HG03342 (cell line): Measurements from ENCODE around the gene STARD4.

Experiments used
- ATAC-seq: cut with Tn5 transposase; IDR thresholded peaks from one replicate; pipeline ENCODE4 v1.9.1; 2021; ENCODE audit warnings: mild to moderate bottlenecking, moderate library complexity; ENCODE audit not compliant: unreplicated experiment

STARD4 gene

DNA sequence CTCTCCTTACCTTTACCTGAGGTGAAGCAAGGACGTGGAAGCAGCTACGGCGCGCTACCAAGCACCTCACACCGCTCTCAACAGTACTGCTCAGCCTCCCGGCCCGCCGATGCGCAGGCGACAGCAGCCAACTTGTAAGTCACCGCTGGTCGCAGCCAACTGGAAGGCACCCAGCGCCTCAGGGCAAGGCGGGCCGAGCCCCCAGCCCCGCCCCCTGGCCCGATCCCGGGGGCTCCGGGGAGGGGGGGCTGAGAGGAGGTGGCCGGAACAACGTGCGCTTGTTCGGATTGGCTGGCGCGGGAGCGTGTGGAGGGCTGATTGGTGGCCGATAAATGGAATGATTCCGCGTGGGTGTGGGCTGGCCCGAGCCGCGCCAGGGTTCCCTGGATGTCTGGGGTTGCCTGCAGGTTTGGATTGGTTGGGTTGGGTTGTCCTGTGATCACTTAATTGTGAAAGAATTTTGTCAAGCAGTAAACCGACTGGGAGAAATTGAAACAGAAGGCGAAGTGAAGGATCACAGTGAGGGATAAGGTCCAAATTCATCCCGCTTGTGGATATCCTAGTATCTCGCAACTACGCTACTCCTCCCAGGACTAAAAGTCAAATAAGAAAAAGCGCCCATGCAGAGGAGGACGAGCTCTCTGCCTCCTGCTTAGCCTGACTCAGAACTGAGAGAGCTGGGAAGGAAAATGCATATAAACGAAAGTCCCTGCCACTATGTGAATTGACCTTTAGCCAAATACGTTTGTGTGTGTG lies at the start of gene STARD4:
Gene STARD4, minus strand, starts transcription at position 161 of the 756 bp plus-strand sequence. CDS start 5,102 bp downstream, outside the sequence.
- ATAC-seq, result peak; percentile 91

DNA sequence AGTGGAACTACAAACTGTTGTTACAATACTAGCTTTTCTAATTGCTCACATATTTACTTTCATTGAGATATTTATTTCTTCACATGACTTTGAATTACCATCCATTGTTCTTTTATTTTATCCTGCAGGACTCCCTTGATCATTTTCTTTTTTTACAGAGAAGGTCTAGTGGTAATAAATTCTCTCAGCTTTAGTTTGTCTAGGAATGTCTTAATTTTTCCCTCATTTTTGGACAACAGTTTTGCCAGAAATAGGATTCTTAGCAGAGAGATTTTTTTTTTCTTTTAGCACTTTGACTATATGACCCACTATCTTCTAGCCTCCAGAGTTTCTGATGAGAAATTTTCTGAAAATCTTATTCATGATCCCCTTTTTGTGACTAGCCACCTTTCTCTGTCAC lies 47.3 kb upstream of the STARD4 start:
- no peak for ATAC-seq

DNA sequence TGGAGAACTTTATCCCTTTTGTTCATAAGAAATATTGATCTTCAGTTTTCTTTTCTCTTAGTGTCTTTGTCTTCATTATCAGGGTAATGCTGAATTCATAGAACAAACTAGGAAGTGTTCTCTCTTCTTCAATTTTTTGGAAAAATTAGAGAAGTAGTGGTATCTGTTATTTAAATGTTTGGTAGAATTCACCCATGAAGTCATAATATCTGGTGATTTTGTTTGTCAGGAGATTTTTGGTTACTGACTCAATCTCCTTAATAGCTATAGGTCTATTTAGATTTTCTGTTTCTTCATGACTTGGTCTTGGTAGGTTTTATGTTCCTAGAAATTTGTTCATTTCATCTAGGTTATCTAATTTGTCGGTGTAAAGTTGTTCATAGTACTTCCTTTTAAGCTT lies 45.4 kb upstream of the STARD4 start:
- no peak for ATAC-seq

- ATAC-seq, result no peak
Observed at GRCh38 chr5:111557111-111557510, 44.8 kb upstream of the STARD4 start.

GRCh38 chr5:111556501-111556900 lies 44.2 kb upstream of the STARD4 start:
- ATAC-seq, result no peak

DNA sequence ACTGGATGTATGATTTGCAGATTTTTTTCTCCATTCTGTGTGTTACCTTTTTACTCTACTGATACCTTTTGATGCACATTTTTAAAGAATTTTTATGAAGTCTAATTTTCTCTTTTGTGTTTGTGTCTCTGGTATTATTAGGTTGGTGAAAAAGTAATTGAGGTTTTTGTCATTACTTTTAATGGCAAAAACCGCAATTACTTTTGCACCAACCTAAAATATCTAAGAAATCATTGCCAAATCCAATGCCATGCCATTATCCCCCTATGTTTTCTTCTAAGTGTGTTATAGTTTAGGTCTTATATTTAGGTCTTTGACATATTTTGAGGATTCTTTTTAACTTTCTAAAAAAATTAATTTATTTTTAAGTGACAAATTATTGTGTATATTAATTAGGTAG lies 43.4 kb upstream of the STARD4 start:
- no peak for ATAC-seq

GRCh38 chr5:111553868-111554267 lies 41.5 kb upstream of the STARD4 start:
- no peak for ATAC-seq

GRCh38 chr5:111552896-111553295 lies 40.6 kb upstream of the STARD4 start:
- no peak for ATAC-seq

- no peak for ATAC-seq
Observed at GRCh38 chr5:111552492-111552891, 40.2 kb upstream of the STARD4 start.

DNA sequence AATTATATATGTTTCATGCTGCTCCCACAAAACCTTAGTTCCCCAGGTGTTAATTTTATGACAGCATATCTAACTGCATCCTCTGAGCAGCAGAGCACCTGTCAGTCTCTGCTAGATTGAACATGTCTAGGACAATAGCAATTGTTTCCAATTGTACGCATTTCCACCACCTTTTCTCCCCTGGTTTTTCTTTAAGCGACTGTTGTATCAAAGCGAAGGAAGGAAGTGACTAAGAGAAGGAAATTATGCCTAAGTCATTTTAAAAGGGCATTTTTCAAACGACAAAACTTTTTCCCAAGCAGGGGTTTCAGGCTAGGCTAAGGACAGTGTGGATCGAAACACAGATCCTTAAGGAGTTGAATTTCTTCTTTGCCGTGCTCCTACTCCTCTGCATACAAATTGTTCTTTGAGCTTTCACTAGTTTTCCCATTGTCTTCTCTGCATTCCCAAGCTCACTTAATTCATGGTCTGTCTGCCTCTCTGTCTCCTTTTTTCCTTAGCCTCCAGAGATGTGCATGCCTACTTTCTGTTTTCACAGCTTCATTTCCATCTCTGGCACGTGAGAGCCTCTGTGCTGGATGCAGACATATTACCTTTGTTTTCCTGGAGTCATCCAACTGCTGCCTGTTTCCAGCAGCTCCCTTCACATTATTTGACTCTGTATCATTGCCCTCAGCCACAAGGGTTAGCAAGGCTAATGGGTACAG lies 39.4 kb upstream of the STARD4 start:
- ATAC-seq, result no peak

DNA sequence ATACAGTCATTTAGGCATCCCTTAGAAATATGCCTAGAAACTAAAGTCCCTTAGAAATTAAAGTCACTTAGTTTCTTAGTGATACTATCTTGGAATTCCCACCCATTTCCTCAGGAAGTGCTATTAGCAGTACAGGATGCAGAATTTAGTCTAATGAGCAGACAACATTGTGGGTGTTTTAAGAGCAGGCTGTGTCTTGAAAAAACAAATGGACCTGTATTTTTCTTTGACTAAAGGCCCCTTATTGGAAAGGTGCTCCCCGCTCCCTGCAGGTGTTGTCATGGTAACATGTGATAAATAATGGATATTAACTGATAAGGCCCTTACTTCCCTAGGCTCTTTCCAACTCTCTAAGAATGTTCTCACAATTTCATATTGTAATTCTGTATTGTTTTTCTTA lies 38.8 kb upstream of the STARD4 start:
- no peak for ATAC-seq

- ATAC-seq, result peak; percentile 89
Observed at GRCh38 chr5:111550282-111551020, 38.1 kb upstream of the STARD4 start.

DNA sequence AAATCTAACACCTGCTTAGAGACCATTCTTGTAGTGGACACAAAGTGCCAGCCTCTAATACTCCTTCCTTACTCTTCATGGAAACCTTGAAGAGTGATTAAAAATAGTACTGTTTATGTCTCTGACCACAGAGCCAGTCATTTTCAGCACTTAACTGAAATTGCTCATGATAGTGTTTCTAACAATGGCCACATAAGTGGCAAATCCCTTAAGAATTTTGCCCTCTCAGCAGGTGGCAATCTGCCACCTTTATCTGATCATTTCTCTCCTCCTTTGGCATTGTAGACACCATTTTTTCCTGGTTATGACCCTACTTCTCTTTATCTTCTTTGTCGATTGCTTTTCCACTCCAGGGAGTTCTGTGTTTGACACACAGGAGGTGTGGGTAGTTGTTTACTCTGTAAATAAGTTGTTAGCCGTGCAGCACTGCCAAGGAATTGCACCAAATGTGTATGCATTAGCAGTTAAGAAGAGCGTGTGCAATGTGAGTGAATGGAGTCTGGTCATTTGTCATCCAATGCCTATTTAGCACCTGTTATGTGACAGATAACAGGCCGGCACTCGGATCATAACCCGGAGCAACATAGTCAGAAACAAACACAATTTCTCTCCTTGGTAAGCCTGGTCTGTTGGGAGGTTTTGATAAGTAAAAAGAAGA lies 36.8 kb upstream of the STARD4 start:
- ATAC-seq, result no peak

DNA sequence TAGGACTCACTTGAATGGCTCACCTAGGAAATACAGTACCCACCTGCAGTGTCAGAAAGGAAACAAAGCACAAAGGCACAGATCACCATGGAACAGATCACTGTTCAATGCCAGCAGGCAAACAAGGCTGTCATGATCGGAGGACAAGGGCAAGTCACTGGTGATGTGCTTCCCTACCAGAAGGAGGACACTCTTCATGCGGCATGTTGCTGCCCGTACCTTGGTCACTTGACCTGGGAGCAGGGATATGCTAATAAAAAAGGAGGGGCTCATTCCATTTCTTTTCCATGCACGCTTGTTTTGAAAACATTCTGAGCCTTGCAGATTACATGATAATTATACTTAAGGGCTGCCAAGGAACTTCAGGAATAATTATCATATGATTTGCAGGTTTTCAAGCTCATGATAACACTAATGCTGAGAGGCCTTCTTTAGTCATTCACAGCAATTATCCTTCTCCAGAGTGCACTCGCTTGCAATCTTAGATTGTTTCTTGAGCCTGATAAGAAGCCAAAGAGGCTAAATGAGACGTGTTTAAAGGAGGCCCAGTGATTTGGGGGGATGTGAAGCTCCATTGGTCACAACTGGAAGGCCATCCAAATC lies 36.1 kb upstream of the STARD4 start:
- no peak for ATAC-seq

- ATAC-seq, result no peak
Observed at GRCh38 chr5:111545031-111545430, 32.7 kb upstream of the STARD4 start.

DNA sequence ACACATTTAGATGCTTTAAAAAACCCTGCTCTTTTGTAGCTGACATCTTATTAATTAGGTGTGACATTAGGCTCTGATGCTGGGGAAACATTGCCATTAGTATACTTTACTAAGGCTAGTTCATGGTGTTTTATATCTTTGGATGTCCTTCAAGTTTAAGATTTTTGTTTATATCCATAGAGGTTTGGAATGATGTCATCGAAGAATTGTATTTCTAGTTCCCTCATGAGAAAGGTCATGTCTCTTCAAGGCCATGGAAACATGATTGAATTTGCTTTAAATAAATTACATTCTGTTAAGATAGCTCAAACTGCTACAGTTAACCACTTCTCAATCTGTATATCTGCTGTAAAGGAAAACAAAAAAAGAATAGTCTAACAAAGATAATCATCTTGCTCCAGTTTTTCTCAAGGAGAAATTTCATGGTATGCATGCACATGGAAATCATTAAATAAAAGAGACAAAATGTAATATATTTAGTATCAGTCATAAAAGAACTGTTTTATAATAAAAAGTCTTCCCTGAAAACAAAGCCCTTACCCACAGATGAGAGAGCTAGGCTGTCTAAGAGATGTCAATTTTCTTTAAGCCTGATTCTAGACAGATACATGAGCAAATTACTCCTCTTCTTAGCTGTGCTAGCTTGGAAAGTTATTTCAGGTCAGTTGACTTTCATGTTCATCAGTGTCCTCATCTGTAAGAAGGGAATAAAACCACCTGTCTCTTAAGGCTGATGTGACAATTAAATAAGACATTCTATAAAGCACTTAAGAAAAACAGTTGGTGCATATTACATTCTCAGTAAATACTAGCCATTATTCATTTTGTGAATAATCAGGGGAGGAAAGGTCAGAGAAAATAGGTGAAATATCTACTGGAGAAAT lies 25.0 kb upstream of the STARD4 start:
- ATAC-seq, result no peak

DNA sequence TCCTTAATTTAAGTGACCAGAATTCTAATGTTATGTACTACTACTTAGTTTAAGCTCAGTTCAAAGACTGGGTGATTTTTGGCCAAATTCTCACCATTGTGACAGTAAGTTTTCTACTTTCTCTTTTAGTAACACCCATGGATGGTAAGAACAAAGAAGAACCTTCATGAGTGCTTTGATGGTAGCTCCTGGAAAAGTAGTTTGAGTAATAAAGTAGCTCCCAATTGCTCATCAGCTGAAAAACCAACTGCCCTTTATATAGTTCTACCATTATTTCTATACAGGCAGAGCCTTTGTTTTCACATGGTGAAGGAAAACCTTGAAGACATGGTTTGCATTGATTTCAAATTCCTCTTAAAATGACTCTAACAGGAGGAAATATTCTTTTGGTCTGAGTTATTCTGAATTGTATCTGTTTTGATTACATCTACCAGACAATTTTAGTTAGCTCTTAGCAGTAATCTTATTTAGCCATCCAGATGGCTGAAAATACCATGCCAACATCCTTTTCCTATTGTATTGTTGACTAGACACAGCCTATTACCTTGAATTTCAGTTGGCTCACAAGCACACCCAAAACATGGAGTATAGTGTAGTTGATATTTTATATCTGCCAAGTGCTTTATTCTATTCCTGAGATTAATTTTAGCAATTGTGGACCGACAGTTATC lies 23.7 kb upstream of the STARD4 start:
- no peak for ATAC-seq

GRCh38 chr5:111532886-111533582 lies 20.7 kb upstream of the STARD4 start:
- ATAC-seq, result no peak

GRCh38 chr5:111530298-111530740 lies 18.0 kb upstream of the STARD4 start:
- peak; percentile 98 for ATAC-seq
